ENCODE data around the gene ZNF770.

Gene ZNF770

GRCh38 chr15:34987609-34988026 lies 469 bp downstream of the ZNF770 start:
- H3K4me3 ChIP-seq (ENCODE audit: low read length) = peak overlapping the region; percentile 92
- H3K9me3 ChIP-seq (ENCODE audit: insufficient read depth, low read length) = no peaks in the 10 kb centered on the region
- H3K4me2 ChIP-seq (ENCODE audit: low read length) = peak overlapping the region; percentile 96
- H2AFZ ChIP-seq (ENCODE audit: low read depth, low read length) = peak overlapping the region; percentile 41; the same call in 1 of the 2 replicates
- H3K79me2 ChIP-seq (ENCODE audit: low read length) = peaks cover 57% of the 10 kb centered on the region
- peak overlapping the region; percentile 82 for H3K27ac ChIP-seq (ENCODE audit: low read length)
- no peaks in the 10 kb centered on the region for H3K27me3 ChIP-seq (ENCODE audit: low read depth, low read length)
- H4K20me1 ChIP-seq (ENCODE audit: insufficient read depth, low read length) = peaks cover 23% of the 10 kb centered on the region
- peaks cover 21% of the 10 kb centered on the region for H3K36me3 ChIP-seq (replicated peaks; ENCODE audit: low read depth, low read length)
- peak overlapping the region; percentile 97 for H3K9ac ChIP-seq (ENCODE audit: low read length)
- no peak for TF ChIP-seq EZH2phosphoT487 (IDR thresholded peaks at IDR 0.05; ENCODE audit: low read depth)
- no peak for TF ChIP-seq CTCF (IDR thresholded peaks at IDR 0.05; ENCODE audit: low read depth, low read length)
- H3K4me1 ChIP-seq (ENCODE audit: low read length) = peaks cover 20% of the 10 kb centered on the region

- peaks cover 28% of the 10 kb centered on the region for H3K36me3 ChIP-seq (replicated peaks; ENCODE audit: low read depth, low read length)
- H3K79me2 ChIP-seq (ENCODE audit: low read length) = peaks cover 60% of the 10 kb centered on the region
- peak overlapping the region; percentile 82; the same call in 1 of the 2 replicates for H3K27ac ChIP-seq (ENCODE audit: low read length)
- peak overlapping the region; percentile 92 for H3K4me3 ChIP-seq (ENCODE audit: low read length)
- TF ChIP-seq CTCF (IDR thresholded peaks at IDR 0.05; ENCODE audit: low read depth, low read length) = no peak
- no peak for TF ChIP-seq EZH2phosphoT487 (IDR thresholded peaks at IDR 0.05; ENCODE audit: low read depth)
- peak overlapping the region; percentile 96 for H3K4me2 ChIP-seq (ENCODE audit: low read length)
- no peak overlapping the region for H2AFZ ChIP-seq (ENCODE audit: low read depth, low read length)
- no peaks in the 10 kb centered on the region for H3K9me3 ChIP-seq (ENCODE audit: insufficient read depth, low read length)
- H4K20me1 ChIP-seq (ENCODE audit: insufficient read depth, low read length) = peaks cover 23% of the 10 kb centered on the region
- H3K27me3 ChIP-seq (ENCODE audit: low read depth, low read length) = no peaks in the 10 kb centered on the region
- peaks cover 20% of the 10 kb centered on the region for H3K4me1 ChIP-seq (ENCODE audit: low read length)
- peak overlapping the region; percentile 97 for H3K9ac ChIP-seq (ENCODE audit: low read length)
These were observed 1.2 kb downstream of the ZNF770 start for GRCh38 chr15:34986771-34987480.

- H3K4me3 ChIP-seq (ENCODE audit: low read length) = peak overlapping the region; percentile 92
- no peak overlapping the region for H3K27ac ChIP-seq (ENCODE audit: low read length)
- H3K79me2 ChIP-seq (ENCODE audit: low read length) = peaks cover 62% of the 10 kb centered on the region
- peak overlapping the region; percentile 97; the same call in 1 of the 2 replicates for H3K9ac ChIP-seq (ENCODE audit: low read length)
- no peaks in the 10 kb centered on the region for H3K9me3 ChIP-seq (ENCODE audit: insufficient read depth, low read length)
- no peaks in the 10 kb centered on the region for H3K27me3 ChIP-seq (ENCODE audit: low read depth, low read length)
- H3K4me1 ChIP-seq (ENCODE audit: low read length) = peaks cover 20% of the 10 kb centered on the region
- no peak overlapping the region for H2AFZ ChIP-seq (ENCODE audit: low read depth, low read length)
- peaks cover 23% of the 10 kb centered on the region for H4K20me1 ChIP-seq (ENCODE audit: insufficient read depth, low read length)
- peak overlapping the region; percentile 96 for H3K4me2 ChIP-seq (ENCODE audit: low read length)
- TF ChIP-seq EZH2phosphoT487 (IDR thresholded peaks at IDR 0.05; ENCODE audit: low read depth) (no peak), CTCF (IDR thresholded peaks at IDR 0.05; ENCODE audit: low read depth, low read length) (no peak)
- peaks cover 29% of the 10 kb centered on the region for H3K36me3 ChIP-seq (replicated peaks; ENCODE audit: low read depth, low read length)
These were observed 1.8 kb downstream of the ZNF770 start for GRCh38 chr15:34986326-34986725.

GRCh38 chr15:34984889-34985630 lies 3.0 kb downstream of the ZNF770 start:
- H3K36me3 ChIP-seq (replicated peaks; ENCODE audit: low read depth, low read length) = peaks cover 35% of the 10 kb centered on the region
- H3K79me2 ChIP-seq (ENCODE audit: low read length) = peaks cover 63% of the 10 kb centered on the region
- H3K27me3 ChIP-seq (ENCODE audit: low read depth, low read length) = no peaks in the 10 kb centered on the region
- peaks cover 23% of the 10 kb centered on the region for H4K20me1 ChIP-seq (ENCODE audit: insufficient read depth, low read length)
- no peak for TF ChIP-seq EZH2phosphoT487 (IDR thresholded peaks at IDR 0.05; ENCODE audit: low read depth)
- TF ChIP-seq CTCF (IDR thresholded peaks at IDR 0.05; ENCODE audit: low read depth, low read length) = no peak
- H3K4me3 ChIP-seq (ENCODE audit: low read length) = no peak overlapping the region
- H3K4me1 ChIP-seq (ENCODE audit: low read length) = peaks cover 20% of the 10 kb centered on the region
- no peak overlapping the region for H3K27ac ChIP-seq (ENCODE audit: low read length)
- H3K9ac ChIP-seq (ENCODE audit: low read length) = no peak overlapping the region
- no peaks in the 10 kb centered on the region for H3K9me3 ChIP-seq (ENCODE audit: insufficient read depth, low read length)
- H3K4me2 ChIP-seq (ENCODE audit: low read length) = no peak overlapping the region
- no peak overlapping the region for H2AFZ ChIP-seq (ENCODE audit: low read depth, low read length)

All from OCI-LY3 (cell line).